GM23338 (cell line): ENCODE results near the gene CAT.

Experiments
- EZH2 ChIP-seq: fragments of 200-600 bp; sonication (generic); IDR thresholded peaks from one replicate; pipeline ENCODE4 v1.8.0; 2017; ENCODE audit warnings: antibody characterized with exemption, mild to moderate bottlenecking, low read depth; ENCODE audit not compliant: unreplicated experiment
- POLR2AphosphoS5 ChIP-seq: IDR thresholded peaks from 2 replicates; pipeline ENCODE4 v1.6.1; 2016; ENCODE audit warnings: antibody characterized with exemption, low read depth
- TF ChIP-seq, protein P1 (sequence below), 2 experiments: fragments of 200-600 bp in 1 of 2; sonication (generic) in 1 of 2; conservative IDR thresholded peaks; 2 replicates each; pipeline versions ENCODE4 v1.5.1 to v1.6.1; 2016 to 2017; ENCODE audit warnings: antibody characterized with exemption in 2 of 2, low read depth in 2 of 2, mild to moderate bottlenecking in 2 of 2, moderate library complexity in 1 of 2
- TF ChIP-seq, protein P2 (sequence below): IDR thresholded peaks from 2 replicates; pipeline ENCODE4 v1.6.1; 2016; ENCODE audit warnings: antibody characterized with exemption
- TF ChIP-seq, protein P3 (sequence below): fragments of 250-450 bp; sonication (Bioruptor Pico); IDR thresholded peaks from 2 replicates; pipeline ENCODE4 v1.5.0; 2020; ENCODE audit warnings: mild to moderate bottlenecking, moderate library complexity

DNA sequence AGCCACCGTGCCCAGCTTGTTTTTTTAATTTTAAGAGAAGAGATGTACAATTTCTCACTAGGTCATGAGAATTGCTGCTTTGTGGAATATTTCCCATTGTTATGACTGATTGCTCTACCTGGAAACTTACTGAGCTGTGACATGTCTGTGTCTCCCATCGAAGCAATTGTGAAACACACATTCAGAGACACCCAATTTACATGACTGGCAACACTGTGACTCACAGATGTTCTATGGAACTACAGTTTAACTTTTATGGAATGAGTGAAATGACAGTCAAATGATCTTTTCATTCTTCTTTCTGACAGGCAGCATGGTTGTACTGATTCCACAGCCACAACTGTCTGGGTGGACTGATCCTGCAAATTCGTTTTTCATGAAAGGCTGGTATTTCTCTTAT lies 42.6 kb downstream of the CAT start:
- TF ChIP-seq, protein P1, sequence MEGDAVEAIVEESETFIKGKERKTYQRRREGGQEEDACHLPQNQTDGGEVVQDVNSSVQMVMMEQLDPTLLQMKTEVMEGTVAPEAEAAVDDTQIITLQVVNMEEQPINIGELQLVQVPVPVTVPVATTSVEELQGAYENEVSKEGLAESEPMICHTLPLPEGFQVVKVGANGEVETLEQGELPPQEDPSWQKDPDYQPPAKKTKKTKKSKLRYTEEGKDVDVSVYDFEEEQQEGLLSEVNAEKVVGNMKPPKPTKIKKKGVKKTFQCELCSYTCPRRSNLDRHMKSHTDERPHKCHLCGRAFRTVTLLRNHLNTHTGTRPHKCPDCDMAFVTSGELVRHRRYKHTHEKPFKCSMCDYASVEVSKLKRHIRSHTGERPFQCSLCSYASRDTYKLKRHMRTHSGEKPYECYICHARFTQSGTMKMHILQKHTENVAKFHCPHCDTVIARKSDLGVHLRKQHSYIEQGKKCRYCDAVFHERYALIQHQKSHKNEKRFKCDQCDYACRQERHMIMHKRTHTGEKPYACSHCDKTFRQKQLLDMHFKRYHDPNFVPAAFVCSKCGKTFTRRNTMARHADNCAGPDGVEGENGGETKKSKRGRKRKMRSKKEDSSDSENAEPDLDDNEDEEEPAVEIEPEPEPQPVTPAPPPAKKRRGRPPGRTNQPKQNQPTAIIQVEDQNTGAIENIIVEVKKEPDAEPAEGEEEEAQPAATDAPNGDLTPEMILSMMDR (conservative IDR thresholded peaks at IDR 0.05; ENCODE audit: low read depth in 2 of 2): no peak
- no peak for TF ChIP-seq POLR2AphosphoS5
- no peak for TF ChIP-seq EZH2
- TF ChIP-seq, protein P2, sequence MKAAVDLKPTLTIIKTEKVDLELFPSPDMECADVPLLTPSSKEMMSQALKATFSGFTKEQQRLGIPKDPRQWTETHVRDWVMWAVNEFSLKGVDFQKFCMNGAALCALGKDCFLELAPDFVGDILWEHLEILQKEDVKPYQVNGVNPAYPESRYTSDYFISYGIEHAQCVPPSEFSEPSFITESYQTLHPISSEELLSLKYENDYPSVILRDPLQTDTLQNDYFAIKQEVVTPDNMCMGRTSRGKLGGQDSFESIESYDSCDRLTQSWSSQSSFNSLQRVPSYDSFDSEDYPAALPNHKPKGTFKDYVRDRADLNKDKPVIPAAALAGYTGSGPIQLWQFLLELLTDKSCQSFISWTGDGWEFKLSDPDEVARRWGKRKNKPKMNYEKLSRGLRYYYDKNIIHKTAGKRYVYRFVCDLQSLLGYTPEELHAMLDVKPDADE: no peak
- TF ChIP-seq, protein P3, sequence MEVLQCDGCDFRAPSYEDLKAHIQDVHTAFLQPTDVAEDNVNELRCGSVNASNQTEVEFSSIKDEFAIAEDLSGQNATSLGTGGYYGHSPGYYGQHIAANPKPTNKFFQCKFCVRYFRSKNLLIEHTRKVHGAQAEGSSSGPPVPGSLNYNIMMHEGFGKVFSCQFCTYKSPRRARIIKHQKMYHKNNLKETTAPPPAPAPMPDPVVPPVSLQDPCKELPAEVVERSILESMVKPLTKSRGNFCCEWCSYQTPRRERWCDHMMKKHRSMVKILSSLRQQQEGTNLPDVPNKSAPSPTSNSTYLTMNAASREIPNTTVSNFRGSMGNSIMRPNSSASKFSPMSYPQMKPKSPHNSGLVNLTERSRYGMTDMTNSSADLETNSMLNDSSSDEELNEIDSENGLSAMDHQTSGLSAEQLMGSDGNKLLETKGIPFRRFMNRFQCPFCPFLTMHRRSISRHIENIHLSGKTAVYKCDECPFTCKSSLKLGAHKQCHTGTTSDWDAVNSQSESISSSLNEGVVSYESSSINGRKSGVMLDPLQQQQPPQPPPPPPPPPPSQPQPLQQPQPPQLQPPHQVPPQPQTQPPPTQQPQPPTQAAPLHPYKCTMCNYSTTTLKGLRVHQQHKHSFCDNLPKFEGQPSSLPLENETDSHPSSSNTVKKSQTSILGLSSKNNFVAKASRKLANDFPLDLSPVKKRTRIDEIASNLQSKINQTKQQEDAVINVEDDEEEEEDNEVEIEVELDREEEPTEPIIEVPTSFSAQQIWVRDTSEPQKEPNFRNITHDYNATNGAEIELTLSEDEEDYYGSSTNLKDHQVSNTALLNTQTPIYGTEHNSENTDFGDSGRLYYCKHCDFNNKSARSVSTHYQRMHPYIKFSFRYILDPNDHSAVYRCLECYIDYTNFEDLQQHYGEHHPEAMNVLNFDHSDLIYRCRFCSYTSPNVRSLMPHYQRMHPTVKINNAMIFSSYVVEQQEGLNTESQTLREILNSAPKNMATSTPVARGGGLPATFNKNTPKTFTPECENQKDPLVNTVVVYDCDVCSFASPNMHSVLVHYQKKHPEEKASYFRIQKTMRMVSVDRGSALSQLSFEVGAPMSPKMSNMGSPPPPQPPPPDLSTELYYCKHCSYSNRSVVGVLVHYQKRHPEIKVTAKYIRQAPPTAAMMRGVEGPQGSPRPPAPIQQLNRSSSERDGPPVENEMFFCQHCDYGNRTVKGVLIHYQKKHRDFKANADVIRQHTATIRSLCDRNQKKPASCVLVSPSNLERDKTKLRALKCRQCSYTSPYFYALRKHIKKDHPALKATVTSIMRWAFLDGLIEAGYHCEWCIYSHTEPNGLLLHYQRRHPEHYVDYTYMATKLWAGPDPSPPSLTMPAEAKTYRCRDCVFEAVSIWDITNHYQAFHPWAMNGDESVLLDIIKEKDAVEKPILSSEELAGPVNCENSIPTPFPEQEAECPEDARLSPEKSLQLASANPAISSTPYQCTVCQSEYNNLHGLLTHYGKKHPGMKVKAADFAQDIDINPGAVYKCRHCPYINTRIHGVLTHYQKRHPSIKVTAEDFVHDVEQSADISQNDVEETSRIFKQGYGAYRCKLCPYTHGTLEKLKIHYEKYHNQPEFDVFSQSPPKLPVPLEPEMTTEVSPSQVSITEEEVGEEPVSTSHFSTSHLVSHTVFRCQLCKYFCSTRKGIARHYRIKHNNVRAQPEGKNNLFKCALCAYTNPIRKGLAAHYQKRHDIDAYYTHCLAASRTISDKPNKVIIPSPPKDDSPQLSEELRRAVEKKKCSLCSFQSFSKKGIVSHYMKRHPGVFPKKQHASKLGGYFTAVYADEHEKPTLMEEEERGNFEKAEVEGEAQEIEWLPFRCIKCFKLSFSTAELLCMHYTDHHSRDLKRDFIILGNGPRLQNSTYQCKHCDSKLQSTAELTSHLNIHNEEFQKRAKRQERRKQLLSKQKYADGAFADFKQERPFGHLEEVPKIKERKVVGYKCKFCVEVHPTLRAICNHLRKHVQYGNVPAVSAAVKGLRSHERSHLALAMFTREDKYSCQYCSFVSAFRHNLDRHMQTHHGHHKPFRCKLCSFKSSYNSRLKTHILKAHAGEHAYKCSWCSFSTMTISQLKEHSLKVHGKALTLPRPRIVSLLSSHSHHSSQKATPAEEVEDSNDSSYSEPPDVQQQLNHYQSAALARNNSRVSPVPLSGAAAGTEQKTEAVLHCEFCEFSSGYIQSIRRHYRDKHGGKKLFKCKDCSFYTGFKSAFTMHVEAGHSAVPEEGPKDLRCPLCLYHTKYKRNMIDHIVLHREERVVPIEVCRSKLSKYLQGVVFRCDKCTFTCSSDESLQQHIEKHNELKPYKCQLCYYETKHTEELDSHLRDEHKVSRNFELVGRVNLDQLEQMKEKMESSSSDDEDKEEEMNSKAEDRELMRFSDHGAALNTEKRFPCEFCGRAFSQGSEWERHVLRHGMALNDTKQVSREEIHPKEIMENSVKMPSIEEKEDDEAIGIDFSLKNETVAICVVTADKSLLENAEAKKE (CRISPR knock-in tag): no peak
